ENCODE results near the gene PACS1.
"Not testable (repeated sequence)": the region's sequence is repeated elsewhere in the genome, so short reads cannot be mapped to it uniquely, and the experiment has no call there.

The PACS1 gene

DNA sequence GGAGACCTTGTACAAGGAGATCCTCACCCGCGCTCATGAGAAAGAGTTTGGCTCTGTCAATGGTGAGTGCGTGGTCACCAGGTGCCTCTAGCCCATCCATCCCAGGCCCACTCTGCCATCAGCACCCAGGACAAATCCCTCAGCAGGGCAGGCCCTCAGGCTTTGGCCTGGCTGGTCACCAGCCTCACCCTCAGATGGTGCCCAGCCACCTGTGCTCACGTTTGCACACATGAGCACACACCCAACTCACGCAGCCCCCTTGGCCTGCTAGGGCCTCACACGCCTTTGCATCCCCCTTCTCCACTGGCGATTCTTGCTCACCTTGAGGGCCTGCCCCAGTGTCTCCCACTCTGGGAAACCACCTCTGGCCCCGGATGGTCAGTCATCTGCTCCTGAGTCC is 194.3 kb downstream of the PACS1 start:
- DNase-seq, result no peak

GRCh38 chr11:66264914-66265313 is 194.8 kb downstream of the PACS1 start:
- peak; percentile 47 for DNase-seq

DNA sequence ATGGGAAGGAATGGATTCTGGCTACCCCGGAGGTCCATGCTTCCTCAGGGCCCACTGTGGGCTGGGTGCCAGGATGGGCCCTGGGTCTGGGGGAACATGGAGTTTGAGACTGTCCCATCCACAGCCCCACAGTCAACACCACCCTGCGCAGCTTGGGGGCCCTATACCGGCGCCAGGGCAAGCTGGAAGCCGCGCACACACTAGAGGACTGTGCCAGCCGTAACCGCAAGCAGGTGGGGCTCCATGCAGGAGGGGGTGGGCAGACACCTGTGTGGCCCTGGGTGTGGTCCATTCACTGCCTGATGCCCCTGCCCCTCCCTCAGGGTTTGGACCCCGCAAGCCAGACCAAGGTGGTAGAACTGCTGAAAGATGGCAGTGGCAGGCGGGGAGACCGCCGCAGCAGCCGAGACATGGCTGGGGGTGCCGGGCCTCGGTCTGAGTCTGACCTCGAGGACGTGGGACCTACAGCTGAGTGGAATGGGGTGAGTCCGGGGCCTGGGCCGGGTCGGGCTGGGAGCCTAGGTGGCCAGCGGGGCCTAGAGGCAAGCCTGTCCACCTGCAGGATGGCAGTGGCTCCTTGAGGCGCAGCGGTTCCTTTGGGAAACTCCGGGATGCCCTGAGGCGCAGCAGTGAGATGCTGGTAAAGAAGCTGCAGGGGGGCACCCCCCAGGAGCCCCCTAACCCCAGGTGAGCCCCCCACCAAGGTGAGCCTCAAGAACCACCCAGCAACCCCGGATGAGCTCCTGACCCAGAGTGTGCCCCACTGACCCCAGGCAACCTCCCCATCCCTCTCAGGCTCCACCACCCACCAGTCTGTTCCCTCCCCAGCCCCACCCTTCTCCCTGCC is 195.7 kb downstream of the PACS1 start:
- no peak for DNase-seq

DNA sequence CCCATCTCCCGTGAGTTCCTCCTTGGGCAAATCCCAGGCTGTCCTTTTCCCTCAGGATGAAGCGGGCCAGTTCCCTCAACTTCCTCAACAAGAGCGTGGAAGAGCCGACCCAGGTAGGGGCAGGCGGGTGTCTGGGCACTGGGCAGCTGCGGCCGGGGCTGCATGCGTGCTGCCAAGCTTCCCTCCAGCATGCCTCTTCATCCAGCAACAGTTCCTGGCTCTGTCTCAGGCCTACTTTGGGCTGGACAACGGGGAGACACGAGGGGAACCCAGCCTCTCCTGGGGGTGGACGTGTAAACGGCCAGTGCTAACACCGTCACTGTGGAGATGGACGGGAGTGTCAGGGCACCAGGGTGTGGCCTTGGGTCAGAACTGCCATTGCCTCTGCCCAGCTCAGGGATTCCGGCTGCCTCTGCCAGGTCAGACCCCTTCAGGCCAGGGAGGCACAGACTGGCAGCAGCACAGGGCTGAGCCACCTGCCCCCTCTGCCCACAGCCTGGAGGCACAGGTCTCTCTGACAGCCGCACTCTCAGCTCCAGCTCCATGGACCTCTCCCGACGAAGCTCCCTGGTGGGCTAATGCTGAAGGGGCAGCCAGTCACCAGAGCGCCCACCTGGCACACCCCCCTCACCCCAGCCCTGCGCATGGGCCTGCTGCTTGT is 196.4 kb downstream of the PACS1 start:
- DNase-seq, result no peak

DNA sequence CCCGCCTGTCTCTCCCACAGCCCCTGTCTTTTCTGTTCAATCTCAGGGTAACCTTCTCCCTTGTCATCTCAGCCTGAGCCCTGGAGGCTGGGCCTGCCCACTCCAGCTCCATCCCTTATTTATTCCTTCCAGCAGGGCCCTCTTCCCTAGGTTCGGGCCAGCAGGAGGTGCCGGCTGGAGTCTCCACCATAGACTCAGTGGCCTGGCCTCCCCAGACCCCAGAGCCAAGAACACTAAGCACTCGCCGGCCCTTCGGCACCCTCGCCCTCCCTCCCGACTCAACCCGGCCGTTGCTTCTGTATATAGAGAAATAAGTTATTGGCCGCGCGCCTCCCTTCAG is 196.9 kb downstream of the PACS1 start:
- no peak for DNase-seq

DNA sequence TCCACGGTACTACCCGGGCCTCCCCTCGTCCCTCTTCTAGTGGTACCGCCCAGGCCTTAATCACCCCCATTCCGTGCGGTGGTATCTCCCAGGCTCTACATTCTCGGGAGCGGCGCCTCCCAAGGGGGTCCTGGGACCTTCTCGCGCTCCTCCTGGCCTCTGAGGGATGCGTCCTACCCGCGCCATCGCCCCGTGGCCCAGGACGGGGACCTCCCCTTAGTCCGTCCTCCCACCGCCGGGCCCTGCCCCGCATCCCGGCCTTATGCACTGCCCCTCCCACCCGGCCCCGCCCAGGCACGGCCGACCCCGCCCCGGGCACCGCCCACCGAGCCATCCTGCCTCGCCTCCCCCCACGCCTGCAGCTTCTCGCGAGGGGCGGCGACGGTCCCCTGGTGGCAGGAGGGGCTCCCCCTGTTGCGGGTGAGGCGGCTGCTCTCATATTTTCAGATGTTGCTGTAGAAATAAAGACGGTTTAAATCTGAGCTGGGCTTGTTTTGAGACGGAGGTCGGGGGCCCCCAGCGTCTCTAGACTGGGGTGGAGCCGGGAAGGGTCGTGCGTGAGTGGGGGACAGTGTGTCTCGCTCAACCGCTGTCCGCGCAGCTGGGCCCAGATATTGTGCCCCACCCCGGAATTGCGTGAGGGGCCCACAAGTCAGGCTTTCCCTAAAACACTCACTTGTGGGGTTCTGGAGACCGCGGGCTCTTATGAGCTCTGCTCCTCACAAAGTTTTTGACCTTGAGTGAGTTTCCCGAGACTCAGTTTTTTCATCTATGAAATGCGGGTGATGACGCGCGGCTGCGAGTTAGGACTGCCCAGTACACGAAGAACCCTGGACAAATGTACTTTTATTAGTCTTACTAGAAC is 197.5 kb downstream of the PACS1 start:
- DNase-seq, result peak; percentile 88

- DNase-seq, result peak; percentile 100
These were observed 198.3 kb downstream of the PACS1 start, which contains the start of gene RAB1B for GRCh38 chr11:66268244-66268951. TSS of gene RAB1B (plus strand) at chr11:66268639. CDS start at chr11:66268680, 41 bp downstream.

- DNase-seq, result peak; percentile 36
These were observed 199.2 kb downstream of the PACS1 start for GRCh38 chr11:66268952-66269905.

- no peak for DNase-seq
These were observed 201.7 kb downstream of the PACS1 start for GRCh38 chr11:66271816-66272215.

- peak; percentile 22 for DNase-seq
These were observed 202.5 kb downstream of the PACS1 start for GRCh38 chr11:66272596-66272995.

- no peak for DNase-seq
These were observed 204.1 kb downstream of the PACS1 start for GRCh38 chr11:66274219-66274618.

GRCh38 chr11:66275396-66275795 is 205.3 kb downstream of the PACS1 start:
- no peak for DNase-seq

DNA sequence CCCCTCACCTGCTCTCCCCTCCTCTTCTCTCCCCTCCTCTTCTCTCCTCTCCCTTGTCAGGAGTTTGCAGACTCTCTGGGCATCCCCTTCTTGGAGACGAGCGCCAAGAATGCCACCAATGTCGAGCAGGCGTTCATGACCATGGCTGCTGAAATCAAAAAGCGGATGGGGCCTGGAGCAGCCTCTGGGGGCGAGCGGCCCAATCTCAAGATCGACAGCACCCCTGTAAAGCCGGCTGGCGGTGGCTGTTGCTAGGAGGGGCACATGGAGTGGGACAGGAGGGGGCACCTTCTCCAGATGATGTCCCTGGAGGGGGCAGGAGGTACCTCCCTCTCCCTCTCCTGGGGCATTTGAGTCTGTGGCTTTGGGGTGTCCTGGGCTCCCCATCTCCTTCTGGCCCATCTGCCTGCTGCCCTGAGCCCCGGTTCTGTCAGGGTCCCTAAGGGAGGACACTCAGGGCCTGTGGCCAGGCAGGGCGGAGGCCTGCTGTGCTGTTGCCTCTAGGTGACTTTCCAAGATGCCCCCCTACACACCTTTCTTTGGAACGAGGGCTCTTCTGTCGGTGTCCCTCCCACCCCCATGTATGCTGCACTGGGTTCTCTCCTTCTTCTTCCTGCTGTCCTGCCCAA is 206.0 kb downstream of the PACS1 start:
- DNase-seq, result no peak

- not testable (repeated sequence) for DNase-seq
These were observed 206.5 kb downstream of the PACS1 start for GRCh38 chr11:66276619-66277018.

DNA sequence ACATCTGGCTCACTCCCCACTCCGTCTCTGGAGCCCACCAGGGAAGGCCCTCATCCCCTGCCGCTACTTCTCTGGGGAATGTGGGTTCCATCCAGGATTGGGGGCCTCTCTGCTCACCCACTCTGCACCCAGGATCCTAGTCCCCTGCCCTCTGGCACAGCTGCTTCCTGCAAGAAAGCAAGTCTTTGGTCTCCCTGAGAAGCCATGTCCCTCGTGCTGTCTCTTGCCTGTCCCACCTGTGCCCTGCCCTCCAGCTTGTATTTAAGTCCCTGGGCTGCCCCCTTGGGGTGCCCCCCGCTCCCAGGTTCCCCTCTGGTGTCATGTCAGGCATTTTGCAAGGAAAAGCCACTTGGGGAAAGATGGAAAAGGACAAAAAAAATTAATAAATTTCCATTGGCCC is 207.0 kb downstream of the PACS1 start:
- not testable (repeated sequence) for DNase-seq

GRCh38 chr11:66277471-66278362 is 207.6 kb downstream of the PACS1 start, which contains the start of gene CNIH2:
TSS of gene CNIH2 (plus strand) at chr11:66278175. CDS start at chr11:66278457, 282 bp downstream.
- DNase-seq, result peak; percentile 18

- DNase-seq, result no peak
These were observed 208.5 kb downstream of the PACS1 start for GRCh38 chr11:66278363-66279091.

DNA sequence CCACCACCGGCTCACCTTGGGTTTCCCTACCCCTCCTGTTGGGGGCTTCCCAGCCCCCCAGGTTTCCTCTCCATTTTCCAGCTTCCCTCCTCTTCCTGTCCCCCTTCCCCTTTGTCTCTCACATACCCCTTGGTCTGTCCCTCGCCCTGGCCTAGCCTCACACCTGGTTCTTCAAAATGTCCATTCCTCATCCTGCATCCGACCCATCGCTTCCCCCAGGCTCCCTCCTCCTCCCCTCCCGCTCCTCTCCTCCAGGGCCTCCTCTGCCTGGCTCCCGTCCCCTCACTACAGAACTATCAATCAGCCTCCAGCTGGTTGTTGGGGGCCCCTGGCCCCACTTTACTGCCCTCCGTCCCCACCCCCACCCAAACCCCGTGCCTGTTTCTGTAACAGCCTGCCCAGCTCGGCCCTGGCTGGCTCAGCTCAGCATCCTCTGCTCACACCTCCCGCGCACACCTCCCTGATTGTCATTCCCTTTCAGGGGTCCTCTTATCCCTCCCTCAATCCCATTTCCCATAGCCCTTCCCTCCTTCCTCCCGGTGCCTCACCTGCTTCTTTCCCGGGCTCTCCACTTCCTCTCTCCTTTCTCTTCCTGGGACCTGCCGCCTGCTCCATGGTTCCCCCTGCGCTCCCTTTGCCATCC is 209.1 kb downstream of the PACS1 start:
- DNase-seq, result no peak

GRCh38 chr11:66280428-66280827 is 210.4 kb downstream of the PACS1 start:
- DNase-seq, result no peak

Data from activated CD4-positive, alpha-beta T cell treated with anti-CD3 and anti-CD28 coated beads, Interleukin-2, amount 50 U/mL, for 16 hours (primary cell).